ENCODE data around the gene RLF.

DNA sequence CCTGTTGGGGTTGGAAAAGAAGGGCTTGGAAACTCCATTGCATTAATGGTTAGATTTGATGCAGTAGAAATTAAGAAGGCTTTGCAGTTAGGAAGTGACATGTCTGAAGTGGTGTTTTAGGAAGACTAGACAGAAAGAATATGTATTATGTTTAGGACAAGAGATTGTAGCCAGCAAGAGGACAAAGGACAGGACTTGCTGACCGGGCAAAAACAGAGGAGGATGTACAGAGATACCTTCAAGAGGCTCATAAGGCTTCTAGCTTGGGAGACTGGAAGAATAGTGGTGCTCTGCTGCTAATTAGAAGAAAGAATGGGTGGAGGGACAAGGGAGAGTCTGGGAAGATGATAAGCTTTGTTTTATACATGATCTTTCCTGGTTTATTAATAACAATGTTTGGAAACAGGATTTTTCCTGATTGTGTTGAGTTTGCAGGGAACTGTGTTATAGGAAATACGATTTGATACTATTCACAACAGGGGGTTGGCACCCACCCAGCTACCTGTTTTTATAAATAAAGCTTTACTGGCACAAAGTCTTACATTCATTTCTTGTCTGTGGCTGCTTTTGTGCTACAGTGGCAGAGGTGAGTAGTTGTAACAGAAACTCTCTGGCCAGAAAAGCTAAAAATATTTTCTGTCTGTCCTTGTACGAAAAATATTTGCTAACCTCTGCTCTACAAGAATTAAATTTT is 49.5 kb downstream of the RLF start:
- no peak for TF ChIP-seq POLR2A (IDR thresholded peaks at IDR 0.05)
- TF ChIP-seq, protein P1, sequence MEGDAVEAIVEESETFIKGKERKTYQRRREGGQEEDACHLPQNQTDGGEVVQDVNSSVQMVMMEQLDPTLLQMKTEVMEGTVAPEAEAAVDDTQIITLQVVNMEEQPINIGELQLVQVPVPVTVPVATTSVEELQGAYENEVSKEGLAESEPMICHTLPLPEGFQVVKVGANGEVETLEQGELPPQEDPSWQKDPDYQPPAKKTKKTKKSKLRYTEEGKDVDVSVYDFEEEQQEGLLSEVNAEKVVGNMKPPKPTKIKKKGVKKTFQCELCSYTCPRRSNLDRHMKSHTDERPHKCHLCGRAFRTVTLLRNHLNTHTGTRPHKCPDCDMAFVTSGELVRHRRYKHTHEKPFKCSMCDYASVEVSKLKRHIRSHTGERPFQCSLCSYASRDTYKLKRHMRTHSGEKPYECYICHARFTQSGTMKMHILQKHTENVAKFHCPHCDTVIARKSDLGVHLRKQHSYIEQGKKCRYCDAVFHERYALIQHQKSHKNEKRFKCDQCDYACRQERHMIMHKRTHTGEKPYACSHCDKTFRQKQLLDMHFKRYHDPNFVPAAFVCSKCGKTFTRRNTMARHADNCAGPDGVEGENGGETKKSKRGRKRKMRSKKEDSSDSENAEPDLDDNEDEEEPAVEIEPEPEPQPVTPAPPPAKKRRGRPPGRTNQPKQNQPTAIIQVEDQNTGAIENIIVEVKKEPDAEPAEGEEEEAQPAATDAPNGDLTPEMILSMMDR (IDR thresholded peaks at IDR 0.05), result no peak

Data from body of pancreas (tissue), 4 donors.